Mammary epithelial cell (primary cell): ENCODE results near the gene NF2.

Source experiments
- EZH2 ChIP-seq: IDR thresholded peaks from 2 replicates; pipeline ENCODE4 v1.6.1; 2012; ENCODE audit warnings: low read length, inconsistent platforms, borderline replicate concordance
- TF ChIP-seq, protein P1 (sequence below), 2 donors: IDR thresholded peaks in 1 of 2; conservative IDR thresholded peaks in 1 of 2; 2 replicates each; pipeline ENCODE4 v1.5.1; 2011 to 2012; ENCODE audit warnings: inconsistent platforms in 2 of 2, low read length in 2 of 2, mild to moderate bottlenecking in 2 of 2, control low read depth in 1 of 2, low read depth in 1 of 2; ENCODE audit not compliant: insufficient read depth in 1 of 2; ENCODE audit errors: extremely low read depth in 1 of 2

DNA sequence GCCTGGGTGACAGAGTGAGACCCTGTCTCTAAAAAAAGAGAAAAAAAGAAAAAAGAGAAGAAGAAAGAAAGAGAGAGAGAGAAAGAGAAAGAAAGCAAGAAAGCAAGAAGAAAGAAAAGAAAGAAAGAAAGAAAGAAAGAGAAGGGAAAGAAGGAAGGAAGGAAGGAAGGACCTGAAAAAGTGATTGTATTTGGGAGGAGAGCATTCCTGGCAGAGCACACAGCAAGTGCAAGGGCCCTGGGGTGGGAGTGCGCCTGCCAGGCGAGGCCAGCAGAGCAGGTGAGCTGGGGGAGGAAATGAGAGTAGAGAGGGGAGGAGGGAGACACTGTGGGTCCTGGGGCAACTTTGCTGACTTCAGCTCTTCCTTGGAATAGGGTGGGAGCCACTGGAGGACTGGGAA is 108.7 kb downstream of the NF2 start:
- TF ChIP-seq, protein P1, sequence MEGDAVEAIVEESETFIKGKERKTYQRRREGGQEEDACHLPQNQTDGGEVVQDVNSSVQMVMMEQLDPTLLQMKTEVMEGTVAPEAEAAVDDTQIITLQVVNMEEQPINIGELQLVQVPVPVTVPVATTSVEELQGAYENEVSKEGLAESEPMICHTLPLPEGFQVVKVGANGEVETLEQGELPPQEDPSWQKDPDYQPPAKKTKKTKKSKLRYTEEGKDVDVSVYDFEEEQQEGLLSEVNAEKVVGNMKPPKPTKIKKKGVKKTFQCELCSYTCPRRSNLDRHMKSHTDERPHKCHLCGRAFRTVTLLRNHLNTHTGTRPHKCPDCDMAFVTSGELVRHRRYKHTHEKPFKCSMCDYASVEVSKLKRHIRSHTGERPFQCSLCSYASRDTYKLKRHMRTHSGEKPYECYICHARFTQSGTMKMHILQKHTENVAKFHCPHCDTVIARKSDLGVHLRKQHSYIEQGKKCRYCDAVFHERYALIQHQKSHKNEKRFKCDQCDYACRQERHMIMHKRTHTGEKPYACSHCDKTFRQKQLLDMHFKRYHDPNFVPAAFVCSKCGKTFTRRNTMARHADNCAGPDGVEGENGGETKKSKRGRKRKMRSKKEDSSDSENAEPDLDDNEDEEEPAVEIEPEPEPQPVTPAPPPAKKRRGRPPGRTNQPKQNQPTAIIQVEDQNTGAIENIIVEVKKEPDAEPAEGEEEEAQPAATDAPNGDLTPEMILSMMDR (conservative IDR thresholded peaks at IDR 0.05 in 1 of 2, IDR thresholded peaks at IDR 0.05 in 1 of 2; ENCODE audit: extremely low read depth in 1 of 2, insufficient read depth in 1 of 2, low read depth in 1 of 2, low read length in 2 of 2): no peak
- TF ChIP-seq EZH2: no peak
